GM21423 (cell line): ENCODE results near the gene PSMG1.

ENCODE experiments used
- ATAC-seq: cut with Tn5 transposase; IDR thresholded peaks from one replicate; pipeline ENCODE4 v1.9.1; 2021; ENCODE audit warnings: mild to moderate bottlenecking, moderate library complexity; ENCODE audit not compliant: unreplicated experiment

Gene PSMG1

GRCh38 chr21:39189857-39190604, 6.8 kb upstream of the PSMG1 start:
- no peak for ATAC-seq

- ATAC-seq = no peak
These were observed 5.4 kb upstream of the PSMG1 start for GRCh38 chr21:39188521-39189139.

GRCh38 chr21:39187141-39187540, 3.9 kb upstream of the PSMG1 start:
- ATAC-seq = no peak

GRCh38 chr21:39186676-39187075, 3.4 kb upstream of the PSMG1 start:
- no peak for ATAC-seq

GRCh38 chr21:39185157-39185556, 1.9 kb upstream of the PSMG1 start:
- no peak for ATAC-seq

- ATAC-seq = no peak
These were observed 1.1 kb upstream of the PSMG1 start for GRCh38 chr21:39184050-39184980.

GRCh38 chr21:39182484-39183271, 573 bp downstream of the PSMG1 start:
- no peak for ATAC-seq

GRCh38 chr21:39182016-39182415, 1.2 kb downstream of the PSMG1 start:
- no peak for ATAC-seq

GRCh38 chr21:39181205-39181818, 1.9 kb downstream of the PSMG1 start:
- no peak for ATAC-seq

GRCh38 chr21:39180429-39181019, 2.7 kb downstream of the PSMG1 start:
- no peak for ATAC-seq

- no peak for ATAC-seq
These were observed 4.8 kb downstream of the PSMG1 start for GRCh38 chr21:39178421-39178820.

- no peak for ATAC-seq
These were observed 7.0 kb downstream of the PSMG1 start for GRCh38 chr21:39176271-39176709.

- no peak for ATAC-seq
These were observed 7.6 kb downstream of the PSMG1 start for GRCh38 chr21:39175665-39176064.

- no peak for ATAC-seq
These were observed 8.1 kb downstream of the PSMG1 start for GRCh38 chr21:39175154-39175553.

GRCh38 chr21:39173716-39174680, 9.3 kb downstream of the PSMG1 start:
- ATAC-seq = no peak

GRCh38 chr21:39169906-39170305, 13.3 kb downstream of the PSMG1 start:
- ATAC-seq = no peak

GRCh38 chr21:39168800-39169199, 14.5 kb downstream of the PSMG1 start:
- no peak for ATAC-seq

GRCh38 chr21:39164523-39164922, 18.7 kb downstream of the PSMG1 start:
- no peak for ATAC-seq

GRCh38 chr21:39161064-39161463, 22.2 kb downstream of the PSMG1 start:
- ATAC-seq = no peak
